ENCODE data around the gene CAMTA1. TPM values are rescaled to one million over a fixed set of nuclear protein-coding genes. Genes with fewer than 3 reads are reported as not detected.

CAMTA1 gene
- total and polyA plus RNA-seq, 4 donors = 78.7 to 438 (median 173) TPM

DNA sequence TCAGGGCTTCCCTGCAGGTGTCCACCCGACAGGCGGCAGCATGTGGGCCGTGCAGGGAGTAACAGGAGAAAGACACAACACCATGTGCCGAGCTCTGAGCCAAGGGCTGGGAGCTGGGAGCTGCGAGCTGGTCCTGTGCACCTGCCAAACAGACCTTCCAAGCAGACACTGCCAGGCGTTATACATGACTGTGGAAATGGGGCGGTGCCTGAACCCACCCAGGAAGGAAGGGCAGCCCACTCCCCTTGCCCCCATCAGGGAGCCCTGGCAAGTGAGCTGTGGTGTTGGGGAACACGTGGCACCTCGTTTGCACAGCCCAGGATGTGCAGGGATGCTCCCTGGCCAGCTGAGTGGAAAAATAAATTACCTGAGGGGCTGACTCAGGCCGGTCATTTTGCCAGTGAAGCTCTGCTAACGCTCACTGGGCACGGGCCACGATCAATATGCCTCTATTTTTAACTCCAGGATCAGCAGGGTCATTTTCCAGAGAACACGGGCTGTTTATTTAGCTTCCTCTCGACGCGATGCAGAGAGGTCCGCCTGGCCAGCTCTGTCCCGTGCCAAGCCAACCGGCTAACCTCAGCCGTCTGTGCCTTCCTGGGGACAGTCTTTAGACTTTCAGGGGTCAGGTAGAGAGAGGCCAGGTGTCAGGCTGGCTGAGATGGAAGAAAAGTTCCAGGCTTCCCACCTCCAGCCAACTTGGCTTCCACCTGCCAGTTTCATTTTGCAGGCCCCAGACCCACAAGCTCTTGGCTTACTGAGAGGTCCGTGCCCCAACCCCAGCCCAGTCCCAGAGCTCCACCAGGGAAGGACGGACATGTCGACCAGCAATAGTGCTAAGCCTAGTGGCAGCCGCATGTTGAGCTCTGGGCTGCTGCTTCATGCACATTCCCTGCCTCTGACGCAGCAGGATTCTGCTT is 789.1 kb downstream of the CAMTA1 start:
- H3K36me3 ChIP-seq (ENCODE audit: control insufficient read depth in 1 of 2, insufficient read depth in 2 of 2, low read length in 1 of 2) = no peaks in the 10 kb centered on the region
- peak; percentile 56 for ATAC-seq (ENCODE audit: low FRiP score)
- no peaks in the 10 kb centered on the region for H3K9me3 ChIP-seq (ENCODE audit: control insufficient read depth, low read length)
- peak; percentile 39 to 74 for DNase-seq
- H3K4me1 ChIP-seq (ENCODE audit: control insufficient read depth in 1 of 2, insufficient read depth in 2 of 2, low read length in 2 of 2) = no peaks in the 10 kb centered on the region
- WGBS, 2 donors = 28 to 29% methylated on average over 26 of the region's 26 CpGs
- H3K4me3 ChIP-seq (ENCODE audit: low read length in 2 of 2) = no peak overlapping the region
- H3K27ac ChIP-seq (ENCODE audit: low read depth in 1 of 2, low read length in 2 of 2) = no peak overlapping the region
- no peaks in the 10 kb centered on the region for H3K27me3 ChIP-seq (ENCODE audit: control insufficient read depth in 1 of 2, insufficient read depth in 2 of 2, low read length in 1 of 2)
- intact Hi-C loops (cut with DNase I) = no loop called here

DNA sequence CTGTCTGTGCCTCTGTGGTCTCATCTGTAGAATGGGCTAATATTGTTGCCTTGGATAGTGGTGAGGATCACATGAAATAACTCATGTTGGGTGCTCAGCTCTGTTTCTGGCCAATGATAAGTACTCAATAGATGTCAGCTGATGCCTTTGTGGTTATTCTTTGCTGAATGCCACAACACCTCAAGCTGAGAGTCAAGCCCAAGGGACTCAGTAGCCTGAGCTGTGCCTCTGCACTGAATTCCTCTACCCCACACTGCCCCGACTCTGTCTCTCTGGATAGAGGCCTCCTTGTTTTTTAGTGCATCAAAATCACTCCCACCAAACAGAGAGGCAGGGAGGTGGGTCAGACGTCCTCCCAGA is 789.8 kb downstream of the CAMTA1 start:
- Histone ChIP-seq H3K36me3 (ENCODE audit: control insufficient read depth in 1 of 2, insufficient read depth in 2 of 2, low read length in 1 of 2) (no peaks in the 10 kb centered on the region), H3K27me3 (ENCODE audit: control insufficient read depth in 1 of 2, insufficient read depth in 2 of 2, low read length in 1 of 2) (no peaks in the 10 kb centered on the region), H3K4me3 (ENCODE audit: low read length in 2 of 2) (no peak overlapping the region), H3K4me1 (ENCODE audit: control insufficient read depth in 1 of 2, insufficient read depth in 2 of 2, low read length in 2 of 2) (no peaks in the 10 kb centered on the region), H3K9me3 (ENCODE audit: control insufficient read depth, low read length) (no peaks in the 10 kb centered on the region), H3K27ac (ENCODE audit: low read depth in 1 of 2, low read length in 2 of 2) (no peak overlapping the region)
- intact Hi-C loops (cut with DNase I) = no loop called here
- ATAC-seq (ENCODE audit: low FRiP score) = no peak
- 83 to 87% methylated on average over 2 of the region's 2 CpGs for WGBS, 2 donors
- DNase-seq = peak in 1 of 2 donors; percentile 17

GRCh38 chr1:7576946-7577657 is 791.8 kb downstream of the CAMTA1 start:
- 74 to 79% methylated on average over 14 of the region's 14 CpGs for WGBS, 2 donors
- Histone ChIP-seq H3K4me1 (ENCODE audit: control insufficient read depth in 1 of 2, insufficient read depth in 2 of 2, low read length in 2 of 2) (no peaks in the 10 kb centered on the region), H3K36me3 (ENCODE audit: control insufficient read depth in 1 of 2, insufficient read depth in 2 of 2, low read length in 1 of 2) (no peaks in the 10 kb centered on the region), H3K27me3 (ENCODE audit: control insufficient read depth in 1 of 2, insufficient read depth in 2 of 2, low read length in 1 of 2) (no peaks in the 10 kb centered on the region), H3K4me3 (ENCODE audit: low read length in 2 of 2) (no peak overlapping the region), H3K9me3 (ENCODE audit: control insufficient read depth, low read length) (no peaks in the 10 kb centered on the region), H3K27ac (ENCODE audit: low read depth in 1 of 2, low read length in 2 of 2) (no peak overlapping the region)
- intact Hi-C loops (cut with DNase I) = no loop called here
- ATAC-seq (ENCODE audit: low FRiP score) = no peak
- peak; percentile 16 to 61 for DNase-seq

DNA sequence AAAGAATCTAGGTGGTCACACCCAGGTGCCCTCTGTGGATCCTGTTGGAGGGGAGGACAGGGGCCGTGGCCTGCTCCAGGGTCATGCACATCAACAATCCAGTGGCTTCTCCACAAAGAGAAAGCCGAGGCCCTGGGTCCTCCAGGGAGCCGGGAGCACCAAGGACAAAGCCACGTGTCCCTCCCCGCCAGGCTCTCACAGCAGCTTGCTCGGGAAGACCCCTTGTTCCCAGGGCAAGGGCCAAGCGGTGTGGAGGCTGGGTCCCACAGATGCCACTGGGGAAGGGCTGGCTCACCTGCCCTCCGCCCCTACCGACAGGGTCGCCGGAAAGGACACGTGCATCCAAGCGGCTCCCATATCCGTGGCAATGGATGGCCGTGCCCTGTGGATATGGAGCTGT is 793.0 kb downstream of the CAMTA1 start:
- Histone ChIP-seq H3K4me3 (ENCODE audit: low read length in 2 of 2) (no peak overlapping the region), H3K36me3 (ENCODE audit: control insufficient read depth in 1 of 2, insufficient read depth in 2 of 2, low read length in 1 of 2) (no peaks in the 10 kb centered on the region), H3K27me3 (ENCODE audit: control insufficient read depth in 1 of 2, insufficient read depth in 2 of 2, low read length in 1 of 2) (no peaks in the 10 kb centered on the region), H3K9me3 (ENCODE audit: control insufficient read depth, low read length) (no peaks in the 10 kb centered on the region), H3K4me1 (ENCODE audit: control insufficient read depth in 1 of 2, insufficient read depth in 2 of 2, low read length in 2 of 2) (no peaks in the 10 kb centered on the region), H3K27ac (ENCODE audit: low read depth in 1 of 2, low read length in 2 of 2) (no peak overlapping the region)
- DNase-seq (peak; percentile 35 to 58), ATAC-seq (ENCODE audit: low FRiP score) (no peak)
- 92 to 96% methylated on average over 15 of the region's 15 CpGs for WGBS, 2 donors
- intact Hi-C loops (cut with DNase I) = no loop called here

DNA sequence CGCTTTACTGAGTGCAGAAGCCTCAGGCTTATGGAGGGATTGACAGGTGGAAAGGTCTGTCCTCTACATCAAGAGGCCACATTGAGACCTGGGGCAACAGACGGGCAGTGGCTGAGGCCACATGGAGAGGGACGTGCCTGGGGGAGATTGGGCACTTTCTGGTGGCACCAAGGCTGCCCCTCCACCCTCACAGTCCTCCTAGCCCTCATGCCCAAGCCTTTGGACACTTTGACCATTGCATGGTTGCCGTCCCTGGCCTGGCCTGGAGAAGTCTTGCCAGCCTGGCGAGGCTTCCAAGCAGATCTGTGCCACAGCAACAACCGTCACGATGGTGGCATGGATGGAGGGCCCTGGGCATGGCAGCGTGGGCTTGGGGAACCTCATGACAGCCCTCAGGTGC is 793.8 kb downstream of the CAMTA1 start:
- no peaks in the 10 kb centered on the region for H3K4me1 ChIP-seq (ENCODE audit: control insufficient read depth in 1 of 2, insufficient read depth in 2 of 2, low read length in 2 of 2)
- no peaks in the 10 kb centered on the region for H3K9me3 ChIP-seq (ENCODE audit: control insufficient read depth, low read length)
- H3K4me3 ChIP-seq (ENCODE audit: low read length in 2 of 2) = no peak overlapping the region
- H3K27me3 ChIP-seq (ENCODE audit: control insufficient read depth in 1 of 2, insufficient read depth in 2 of 2, low read length in 1 of 2) = no peaks in the 10 kb centered on the region
- intact Hi-C loops (cut with DNase I) = no loop called here
- 94 to 96% methylated on average over 8 of the region's 8 CpGs for WGBS, 2 donors
- DNase-seq (peak; percentile 33 to 35), ATAC-seq (ENCODE audit: low FRiP score) (no peak)
- no peaks in the 10 kb centered on the region for H3K36me3 ChIP-seq (ENCODE audit: control insufficient read depth in 1 of 2, insufficient read depth in 2 of 2, low read length in 1 of 2)
- no peak overlapping the region for H3K27ac ChIP-seq (ENCODE audit: low read depth in 1 of 2, low read length in 2 of 2)

- ATAC-seq (ENCODE audit: low FRiP score) (no peak), DNase-seq (peak; percentile 25 to 34)
- Histone ChIP-seq H3K27ac (ENCODE audit: low read depth in 1 of 2, low read length in 2 of 2) (no peak overlapping the region), H3K4me1 (ENCODE audit: control insufficient read depth in 1 of 2, insufficient read depth in 2 of 2, low read length in 2 of 2) (no peaks in the 10 kb centered on the region), H3K27me3 (ENCODE audit: control insufficient read depth in 1 of 2, insufficient read depth in 2 of 2, low read length in 1 of 2) (no peaks in the 10 kb centered on the region), H3K4me3 (ENCODE audit: low read length in 2 of 2) (no peak overlapping the region), H3K9me3 (ENCODE audit: control insufficient read depth, low read length) (no peaks in the 10 kb centered on the region), H3K36me3 (ENCODE audit: control insufficient read depth in 1 of 2, insufficient read depth in 2 of 2, low read length in 1 of 2) (no peaks in the 10 kb centered on the region)
- intact Hi-C loops (cut with DNase I) = no loop called here
- 90 to 91% methylated on average over 17 to 18 of the region's 18 CpGs for WGBS, 2 donors
These were observed 794.9 kb downstream of the CAMTA1 start for GRCh38 chr1:7579831-7580804.

GRCh38 chr1:7580923-7581753 is 795.9 kb downstream of the CAMTA1 start:
- Histone ChIP-seq H3K27me3 (ENCODE audit: control insufficient read depth in 1 of 2, insufficient read depth in 2 of 2, low read length in 1 of 2) (no peaks in the 10 kb centered on the region), H3K4me1 (ENCODE audit: control insufficient read depth in 1 of 2, insufficient read depth in 2 of 2, low read length in 2 of 2) (no peaks in the 10 kb centered on the region), H3K4me3 (ENCODE audit: low read length in 2 of 2) (no peak overlapping the region), H3K27ac (ENCODE audit: low read depth in 1 of 2, low read length in 2 of 2) (no peak overlapping the region), H3K36me3 (ENCODE audit: control insufficient read depth in 1 of 2, insufficient read depth in 2 of 2, low read length in 1 of 2) (no peaks in the 10 kb centered on the region), H3K9me3 (ENCODE audit: control insufficient read depth, low read length) (no peaks in the 10 kb centered on the region)
- 58 to 65% methylated on average over 18 of the region's 18 CpGs for WGBS, 2 donors
- ATAC-seq (ENCODE audit: low FRiP score) = no peak
- DNase-seq = peak; percentile 19 to 61
- intact Hi-C loops (cut with DNase I) = no loop called here
